Brain microvascular endothelial cell (primary cell): ENCODE measurements around the gene TMEM109.

ENCODE experiments used
- DNase-seq: peaks from one replicate; pipeline ENCODE4 v3.0.0-alpha.2; 2020
- H3K27ac ChIP-seq: fragments of 250-450 bp; sonication (Bioruptor Pico); 2 replicates; pipeline ENCODE4 v1.5.1; 2020; ENCODE audit warnings: mild to moderate bottlenecking, moderate library complexity
- H3K27me3 ChIP-seq: fragments of 250-450 bp; sonication (Bioruptor Pico); replicated peaks from 2 replicates; pipeline ENCODE4 v1.5.1; 2020; ENCODE audit warnings: mild to moderate bottlenecking
- H3K36me3 ChIP-seq: fragments of 250-450 bp; sonication (Bioruptor Pico); replicated peaks from 2 replicates; pipeline ENCODE4 v1.5.1; 2020; ENCODE audit warnings: mild to moderate bottlenecking
- H3K4me3 ChIP-seq: 2 replicates; pipeline ENCODE4 v1.5.1; 2011; ENCODE audit warnings: low read depth, mild to moderate bottlenecking, control low read depth, low read length, moderate library complexity
- CTCF ChIP-seq: IDR thresholded peaks from 2 replicates; pipeline ENCODE4 v1.5.1; 2011; ENCODE audit warnings: low read depth, mild to moderate bottlenecking, moderate library complexity, low read length, control low read depth, inconsistent platforms; ENCODE audit errors: missing control alignments
- in situ Hi-C: cut with HindIII; loops from 2 replicates; pipeline ENCODE4 v1.10.0; 2017; ENCODE audit warnings: low sequenced_read_pairs, low pct_ligation_motif_present

Gene TMEM109

GRCh38 chr11:60934124-60934789 lies 20.3 kb downstream of the TMEM109 start:
- Histone ChIP-seq H3K36me3 (peaks cover 8% of the 10 kb centered on the region), H3K27ac (no peak overlapping the region), H3K4me3 (no peak overlapping the region), H3K27me3 (no peaks in the 10 kb centered on the region)
- DNase-seq: no peak
- TF ChIP-seq CTCF: no peak
- in situ Hi-C loops: no loop called here

DNA sequence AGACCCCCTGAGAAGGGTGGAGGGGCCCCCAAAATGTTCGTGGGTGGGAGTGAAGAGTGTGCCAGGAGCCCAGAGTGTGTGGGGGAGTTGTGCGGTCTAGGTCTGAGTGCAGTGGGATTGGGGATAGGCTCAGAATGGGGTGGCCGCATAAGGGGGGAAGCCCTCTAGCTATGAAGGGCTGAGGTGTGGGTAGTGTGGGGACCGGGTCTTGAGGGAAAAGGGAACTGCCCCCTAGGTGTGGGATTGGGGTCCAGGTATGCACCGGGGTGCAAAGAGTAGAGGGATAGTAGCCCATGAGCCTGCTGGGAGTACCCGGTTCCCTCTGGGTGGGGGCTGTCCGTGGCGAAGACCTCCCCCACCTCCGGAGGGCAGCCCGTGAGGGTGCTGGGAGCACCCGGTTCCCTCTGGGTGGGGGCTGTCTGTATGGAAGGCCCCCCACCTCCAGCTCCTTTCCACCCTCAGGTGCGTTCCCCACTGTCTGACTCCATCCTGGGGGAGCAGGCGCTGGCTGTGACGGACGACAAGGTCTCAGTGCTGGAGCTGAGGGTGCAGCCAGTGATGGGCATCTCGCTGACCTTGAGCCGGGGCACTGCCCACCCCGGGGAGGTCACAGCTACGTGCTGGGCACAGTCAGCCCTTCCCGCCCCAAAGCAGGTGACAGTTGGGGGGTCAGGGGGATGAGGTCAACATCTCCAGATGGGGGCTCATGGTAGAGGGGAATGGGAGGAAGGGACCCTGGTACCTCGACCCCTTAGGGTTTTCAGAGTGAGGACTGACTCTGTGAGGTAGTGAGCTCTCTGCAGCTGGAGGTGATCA lies 21.0 kb downstream of the TMEM109 start:
- in situ Hi-C loops: no loop called here

GRCh38 chr11:60935676-60936442 lies 21.9 kb downstream of the TMEM109 start:
- DNase-seq: no peak
- Histone ChIP-seq H3K27me3 (no peaks in the 10 kb centered on the region), H3K36me3 (peaks cover 7% of the 10 kb centered on the region)

More for the DNA sequence above, 21.0 kb downstream of the TMEM109 start:
- H3K4me3 ChIP-seq: no peak overlapping the region
- H3K36me3 ChIP-seq: peaks cover 8% of the 10 kb centered on the region
- H3K27ac ChIP-seq: no peak overlapping the region
- DNase-seq: no peak
- no peak for TF ChIP-seq CTCF
- no peaks in the 10 kb centered on the region for H3K27me3 ChIP-seq

GRCh38 chr11:60936467-60937143 lies 22.6 kb downstream of the TMEM109 start:
- H3K36me3 ChIP-seq: no peaks in the 10 kb centered on the region
- no peak for TF ChIP-seq CTCF
- in situ Hi-C loops: no loop called here

More at GRCh38 chr11:60935676-60936442, 21.9 kb downstream of the TMEM109 start:
- Histone ChIP-seq H3K27ac (no peak overlapping the region), H3K4me3 (no peak overlapping the region)
- in situ Hi-C loops: no loop called here
- no peak for TF ChIP-seq CTCF

DNA sequence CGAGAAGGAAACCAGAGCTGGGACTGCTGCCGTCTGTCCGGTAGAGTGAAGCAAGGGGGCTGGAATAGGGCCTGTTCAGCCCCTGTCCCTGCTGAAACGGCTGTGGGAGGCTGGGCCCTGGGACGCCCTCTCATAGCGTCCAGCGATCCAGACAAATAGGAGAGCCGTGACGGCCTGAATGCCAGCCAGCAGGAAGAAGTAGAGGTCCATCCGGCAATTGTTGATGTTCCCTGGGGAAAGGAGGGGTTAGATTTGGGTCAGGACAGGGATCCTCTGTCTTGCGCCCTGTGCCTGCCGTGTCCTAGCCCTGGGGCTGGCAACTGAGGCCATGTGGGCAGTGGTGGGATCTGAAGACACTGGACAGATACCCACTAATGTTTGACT lies 23.2 kb downstream of the TMEM109 start:
- Histone ChIP-seq H3K27me3 (no peaks in the 10 kb centered on the region), H3K36me3 (no peaks in the 10 kb centered on the region), H3K27ac (no peak overlapping the region)

More at GRCh38 chr11:60936467-60937143, 22.6 kb downstream of the TMEM109 start:
- no peaks in the 10 kb centered on the region for H3K27me3 ChIP-seq
- no peak overlapping the region for H3K4me3 ChIP-seq
- no peak for DNase-seq
- H3K27ac ChIP-seq: no peak overlapping the region

More for the DNA sequence above, 23.2 kb downstream of the TMEM109 start:
- DNase-seq: no peak
- TF ChIP-seq CTCF: no peak
- in situ Hi-C loops: no loop called here
- no peak overlapping the region for H3K4me3 ChIP-seq
